Mucosa of rectum (tissue), 2 donors: ENCODE results near the gene LRTM1.

ENCODE experiments used
- H3K27ac ChIP-seq, 2 donors: one replicate each; pipeline ENCODE4 v1.7.0; 2013; ENCODE audit warnings: inconsistent platforms in 2 of 2, low read depth in 2 of 2, low read length in 2 of 2
- H3K27me3 ChIP-seq, 2 donors: one replicate each; pipeline ENCODE4 v1.7.0; 2013; ENCODE audit warnings: low read length in 2 of 2; ENCODE audit not compliant: control insufficient read depth in 2 of 2, insufficient read depth in 2 of 2
- H3K36me3 ChIP-seq, 2 donors: one replicate each; pipeline ENCODE4 v1.7.0; 2013; ENCODE audit warnings: low read length in 2 of 2; ENCODE audit not compliant: control insufficient read depth in 2 of 2, insufficient read depth in 2 of 2
- H3K4me1 ChIP-seq, 2 donors: one replicate each; pipeline ENCODE4 v1.7.0; 2013; ENCODE audit warnings: low read length in 2 of 2, mild to moderate bottlenecking in 1 of 2; ENCODE audit not compliant: control insufficient read depth in 2 of 2, insufficient read depth in 2 of 2
- H3K4me3 ChIP-seq, 2 donors: one replicate each; pipeline ENCODE4 v1.7.0; 2013; ENCODE audit warnings: low read length in 2 of 2
- H3K9ac ChIP-seq, 2 donors: one replicate each; pipeline ENCODE4 v1.7.0; 2013; ENCODE audit warnings: low read length in 2 of 2, low read depth in 1 of 2, mild to moderate bottlenecking in 1 of 2
- H3K9me3 ChIP-seq, 2 donors: one replicate each; pipeline ENCODE4 v1.7.0; 2013; ENCODE audit warnings: low read length in 2 of 2; ENCODE audit not compliant: control insufficient read depth in 2 of 2
- donor health status: healthy.
- donor health status: Normal muscosa, but diverticular disease.

The LRTM1 gene

DNA sequence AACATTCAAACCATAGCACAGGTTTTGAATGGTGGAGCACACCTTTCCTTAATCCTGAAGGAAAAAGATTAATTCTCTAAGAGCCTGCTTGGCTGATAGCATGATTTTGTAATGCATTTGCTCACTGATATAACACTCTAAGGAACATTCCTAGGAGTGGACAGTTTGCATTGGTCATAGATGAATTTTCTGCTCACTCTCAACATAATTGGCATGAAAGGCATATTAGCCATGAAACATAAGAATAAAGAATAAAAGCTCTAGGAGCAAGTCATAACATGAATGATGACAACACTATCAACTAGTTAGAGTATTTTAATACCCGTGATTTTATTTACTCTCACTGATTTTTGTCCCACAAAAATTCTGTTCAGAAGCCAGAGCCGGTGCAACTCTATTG, 34.3 kb upstream of the LRTM1 start:
- H3K4me1 ChIP-seq, result peaks cover 4 to 7% of the 10 kb centered on the region in 2 donors
- no peak overlapping the region for H3K4me3 ChIP-seq
- H3K27me3 ChIP-seq, result no peaks in the 10 kb centered on the region
- H3K9ac ChIP-seq, result no peak overlapping the region
- no peak overlapping the region for H3K27ac ChIP-seq
- H3K9me3 ChIP-seq, result no peaks in the 10 kb centered on the region
- no peaks in the 10 kb centered on the region for H3K36me3 ChIP-seq

DNA sequence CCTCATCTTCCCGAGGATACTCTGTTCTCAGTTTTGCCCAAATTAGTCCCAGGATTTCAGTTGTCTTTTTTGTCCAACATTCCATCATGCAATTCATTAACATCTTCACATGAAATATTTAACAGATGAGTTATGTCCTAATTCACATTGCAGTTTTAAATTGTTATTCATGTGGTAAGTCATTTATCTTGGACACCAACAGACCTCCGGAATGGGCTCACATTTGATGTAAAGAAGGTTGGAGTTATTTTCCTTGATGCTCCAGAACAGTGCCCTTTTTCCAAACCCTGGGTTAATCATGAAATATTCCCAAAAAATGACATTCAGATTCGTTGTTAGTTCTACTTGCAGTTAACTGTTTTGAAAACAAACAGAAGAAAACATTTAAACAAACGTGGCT, 32.8 kb upstream of the LRTM1 start:
- H3K4me3 ChIP-seq, result no peak overlapping the region
- H3K9ac ChIP-seq, result no peak overlapping the region
- H3K27me3 ChIP-seq, result no peaks in the 10 kb centered on the region
- H3K4me1 ChIP-seq, result peaks cover 0 to 2% of the 10 kb centered on the region in 2 donors
- H3K36me3 ChIP-seq, result no peaks in the 10 kb centered on the region
- no peak overlapping the region for H3K27ac ChIP-seq
- H3K9me3 ChIP-seq, result no peaks in the 10 kb centered on the region

DNA sequence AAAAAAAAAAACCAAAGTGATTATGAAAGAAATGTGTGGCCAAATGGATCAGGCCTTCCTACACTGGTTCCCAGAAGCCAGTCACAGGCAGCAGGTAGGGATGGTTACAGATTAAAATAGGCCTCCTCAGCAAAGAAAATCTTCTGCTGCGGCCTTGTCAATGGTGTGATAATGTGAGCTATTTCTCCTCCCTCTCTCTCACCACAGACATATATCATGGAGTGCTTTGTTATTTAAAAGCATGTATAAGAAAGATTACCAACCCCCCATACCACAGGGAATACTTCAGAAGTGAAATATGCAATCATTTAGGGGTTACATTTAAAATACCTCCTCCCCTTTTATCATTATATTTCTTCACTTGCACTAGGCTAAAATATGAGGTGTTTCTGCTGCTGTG, 32.2 kb upstream of the LRTM1 start:
- Histone ChIP-seq H3K9ac (no peak overlapping the region), H3K4me1 (peaks cover 0 to 2% of the 10 kb centered on the region in 2 donors), H3K9me3 (no peaks in the 10 kb centered on the region), H3K4me3 (no peak overlapping the region), H3K36me3 (no peaks in the 10 kb centered on the region), H3K27ac (no peak overlapping the region), H3K27me3 (no peaks in the 10 kb centered on the region)

DNA sequence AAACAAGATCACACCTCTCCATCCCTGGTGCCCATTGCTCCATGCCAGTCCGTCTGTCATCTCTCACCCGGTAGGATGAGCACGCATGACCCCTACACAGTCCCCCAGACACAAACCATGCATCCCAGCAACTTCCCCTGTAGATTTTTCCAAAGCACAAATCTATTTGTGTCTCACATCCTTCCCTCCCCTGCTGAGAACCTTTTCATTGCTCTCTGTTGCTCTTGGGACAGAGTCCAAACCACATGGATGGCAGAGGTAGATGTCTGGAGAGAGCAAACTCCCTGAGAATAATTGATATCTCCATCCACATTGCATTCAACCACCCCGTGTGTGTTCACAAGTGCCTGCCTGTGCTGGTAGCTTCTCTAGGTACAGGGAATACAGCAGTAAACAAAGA, 29.9 kb upstream of the LRTM1 start:
- H3K27me3 ChIP-seq, result no peaks in the 10 kb centered on the region
- H3K27ac ChIP-seq, result no peak overlapping the region
- no peaks in the 10 kb centered on the region for H3K4me1 ChIP-seq
- H3K4me3 ChIP-seq, result no peak overlapping the region
- H3K9me3 ChIP-seq, result no peaks in the 10 kb centered on the region
- H3K36me3 ChIP-seq, result no peaks in the 10 kb centered on the region
- H3K9ac ChIP-seq, result no peak overlapping the region

DNA sequence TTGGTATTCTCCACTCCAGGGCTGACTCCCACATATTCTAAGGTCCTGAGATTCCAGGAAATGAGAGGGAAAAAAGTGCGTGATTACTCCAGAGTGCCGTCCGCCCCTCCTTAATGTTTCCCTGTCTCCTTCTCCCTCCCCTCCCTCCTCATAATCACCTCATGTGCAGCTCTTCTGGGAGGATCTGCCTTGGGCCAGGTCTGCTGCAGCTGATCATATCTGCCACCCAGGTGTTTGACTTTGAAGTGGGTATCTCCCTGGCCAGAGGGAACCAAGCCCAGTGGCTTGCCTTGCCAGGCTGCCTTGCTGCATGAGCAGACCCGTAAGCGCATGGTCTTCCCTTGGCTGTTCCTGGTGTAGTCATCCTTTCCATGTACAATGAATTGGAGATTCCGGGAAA, 28.1 kb upstream of the LRTM1 start:
- H3K4me1 ChIP-seq, result no peaks in the 10 kb centered on the region
- no peaks in the 10 kb centered on the region for H3K36me3 ChIP-seq
- H3K27me3 ChIP-seq, result no peaks in the 10 kb centered on the region
- H3K9ac ChIP-seq, result no peak overlapping the region
- no peak overlapping the region for H3K27ac ChIP-seq
- H3K9me3 ChIP-seq, result no peaks in the 10 kb centered on the region
- no peak overlapping the region for H3K4me3 ChIP-seq

DNA sequence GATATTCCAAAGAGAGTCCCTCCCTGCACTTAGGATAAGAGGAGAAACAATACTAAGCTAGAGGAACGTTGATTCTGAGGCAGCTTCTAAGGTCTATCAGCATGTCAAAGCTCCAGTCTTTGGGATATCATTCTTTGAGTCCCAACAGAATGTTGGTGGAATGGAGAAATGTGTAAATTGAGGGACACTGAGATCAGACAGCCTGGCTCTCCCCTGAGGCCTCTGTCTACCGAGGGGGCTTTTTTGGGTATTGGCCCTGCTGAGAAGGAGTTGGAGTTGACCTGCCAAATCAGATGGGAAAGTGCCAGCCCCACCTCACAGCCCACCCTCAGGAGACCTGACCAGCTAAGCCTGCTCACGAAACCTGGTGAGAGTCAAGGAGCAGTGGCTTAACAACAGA, 27.6 kb upstream of the LRTM1 start:
- Histone ChIP-seq H3K36me3 (no peaks in the 10 kb centered on the region), H3K27ac (no peak overlapping the region), H3K4me3 (no peak overlapping the region), H3K27me3 (no peaks in the 10 kb centered on the region), H3K9ac (no peak overlapping the region), H3K4me1 (no peaks in the 10 kb centered on the region), H3K9me3 (no peaks in the 10 kb centered on the region)

DNA sequence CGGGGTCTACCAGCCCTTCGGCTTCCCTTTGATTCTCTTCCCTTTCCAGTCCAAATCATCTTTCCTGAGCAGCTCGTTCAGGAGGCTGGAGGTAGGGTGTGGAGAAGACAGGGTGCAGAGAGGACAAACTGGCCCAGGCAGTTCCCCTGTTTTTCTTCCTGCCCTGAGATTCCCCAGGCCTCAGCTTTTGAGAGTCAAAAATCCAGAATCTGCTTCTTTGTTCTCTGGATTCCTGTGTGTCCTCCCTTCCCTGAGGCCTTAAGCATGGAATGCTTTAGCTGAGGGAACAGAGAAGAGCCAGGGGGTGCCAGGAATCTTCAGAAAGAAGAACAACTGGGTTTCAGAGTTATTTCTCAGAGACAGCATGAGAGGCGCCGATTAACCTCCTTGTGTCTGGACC, 26.7 kb upstream of the LRTM1 start:
- H3K27ac ChIP-seq, result no peak overlapping the region
- no peaks in the 10 kb centered on the region for H3K27me3 ChIP-seq
- no peaks in the 10 kb centered on the region for H3K36me3 ChIP-seq
- H3K4me1 ChIP-seq, result no peaks in the 10 kb centered on the region
- H3K9me3 ChIP-seq, result no peaks in the 10 kb centered on the region
- H3K4me3 ChIP-seq, result no peak overlapping the region
- no peak overlapping the region for H3K9ac ChIP-seq

DNA sequence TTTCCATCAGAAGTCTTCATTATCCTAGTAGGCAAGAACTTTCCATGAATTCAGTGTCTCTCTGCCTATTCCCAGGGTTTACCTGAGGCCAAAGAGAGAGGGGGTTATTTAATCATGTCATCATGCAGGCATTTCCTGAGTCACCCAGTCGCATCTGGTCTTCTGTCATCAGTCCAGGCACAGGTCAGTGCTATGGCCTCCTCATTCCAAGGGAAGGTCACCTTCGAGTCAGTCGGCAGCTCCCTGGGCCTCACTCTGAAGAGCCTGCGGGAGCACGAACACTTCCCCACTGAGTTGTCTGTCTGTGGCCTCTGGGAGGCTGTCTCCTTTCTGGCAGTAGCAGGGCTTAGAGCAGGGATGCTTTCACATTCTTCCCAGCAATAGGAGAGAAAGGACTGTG, 26.2 kb upstream of the LRTM1 start:
- no peaks in the 10 kb centered on the region for H3K4me1 ChIP-seq
- no peak overlapping the region for H3K4me3 ChIP-seq
- H3K9me3 ChIP-seq, result no peaks in the 10 kb centered on the region
- no peak overlapping the region for H3K9ac ChIP-seq
- H3K36me3 ChIP-seq, result no peaks in the 10 kb centered on the region
- H3K27ac ChIP-seq, result no peak overlapping the region
- no peaks in the 10 kb centered on the region for H3K27me3 ChIP-seq

DNA sequence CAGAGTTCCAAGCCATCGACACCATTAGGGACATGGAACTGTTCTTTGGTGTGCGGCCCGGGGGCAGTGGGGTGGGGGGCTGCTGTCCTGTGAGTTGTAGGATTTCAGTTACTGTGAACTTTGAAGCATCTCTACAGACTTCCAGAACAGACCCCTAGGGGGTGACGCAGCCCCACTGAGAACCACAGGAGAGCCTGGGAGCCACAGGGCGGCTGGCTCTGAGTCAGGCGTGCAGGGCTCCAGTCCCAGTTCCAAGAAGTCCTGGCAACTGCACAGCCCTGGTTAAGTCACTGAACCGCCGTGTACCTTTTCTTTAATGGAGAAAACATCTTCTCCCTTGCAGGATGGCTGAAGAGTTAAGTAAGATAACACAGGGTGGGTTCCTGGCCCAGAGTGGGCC, 23.5 kb upstream of the LRTM1 start:
- H3K9ac ChIP-seq, result no peak overlapping the region
- no peak overlapping the region for H3K27ac ChIP-seq

DNA sequence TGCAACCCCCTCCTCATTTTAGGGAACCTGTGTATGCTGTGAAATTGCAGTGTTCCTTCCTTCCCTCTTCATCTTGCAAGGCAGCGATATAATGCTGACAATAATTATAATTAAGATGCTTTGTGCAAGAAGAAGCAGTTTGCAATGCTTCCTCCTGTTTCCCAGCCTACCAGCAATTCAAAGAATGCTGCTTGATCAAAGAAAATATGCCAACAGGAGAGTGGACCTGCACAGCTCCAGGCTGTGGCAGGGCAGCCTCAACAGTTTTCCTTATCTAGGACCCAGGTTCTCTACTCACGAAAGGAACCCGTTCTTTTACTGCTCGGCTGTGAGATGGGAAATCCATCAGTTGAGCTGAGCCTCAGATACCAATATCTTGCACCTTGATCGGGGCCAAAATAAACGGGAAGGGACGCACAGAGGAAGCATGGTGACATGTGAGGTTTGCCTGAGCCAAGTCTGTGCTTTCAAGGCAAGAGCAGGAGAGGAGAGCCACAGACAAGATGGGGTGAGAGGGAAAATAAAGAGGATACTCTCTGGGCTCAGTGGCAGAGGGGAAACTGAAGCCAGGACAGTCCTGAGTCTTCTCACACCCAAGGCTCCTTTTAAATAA, 22.6 kb upstream of the LRTM1 start:
- no peaks in the 10 kb centered on the region for H3K9me3 ChIP-seq
- no peak overlapping the region for H3K9ac ChIP-seq
- H3K4me3 ChIP-seq, result no peak overlapping the region
- H3K36me3 ChIP-seq, result no peaks in the 10 kb centered on the region
- no peaks in the 10 kb centered on the region for H3K4me1 ChIP-seq
- no peak overlapping the region for H3K27ac ChIP-seq
- no peaks in the 10 kb centered on the region for H3K27me3 ChIP-seq

More for the DNA sequence above, 23.5 kb upstream of the LRTM1 start:
- Histone ChIP-seq H3K4me3 (no peak overlapping the region), H3K27me3 (no peaks in the 10 kb centered on the region), H3K4me1 (no peaks in the 10 kb centered on the region), H3K9me3 (no peaks in the 10 kb centered on the region), H3K36me3 (no peaks in the 10 kb centered on the region)
